ENCODE measurements around the gene SF1. TPM values are rescaled to one million over a fixed set of nuclear protein-coding genes. Genes with fewer than 3 reads are reported as not detected.

The SF1 gene
- total RNA-seq, 1 donor from 2014 or later, result 302 TPM

GRCh38 chr11:64787526-64788320, 9.4 kb upstream of the SF1 start:
- peak; percentile 91 for DNase-seq (ENCODE audit: low spot score)

- DNase-seq (ENCODE audit: low spot score), result peak; percentile 53
Measured at GRCh38 chr11:64786308-64786707, 8.0 kb upstream of the SF1 start.

GRCh38 chr11:64784813-64785581, 6.7 kb upstream of the SF1 start:
- DNase-seq (ENCODE audit: low spot score), result no peak

GRCh38 chr11:64778223-64778472, 194 bp downstream of the SF1 start:
- no peak for DNase-seq (ENCODE audit: low spot score)

GRCh38 chr11:64777449-64778222, 706 bp downstream of the SF1 start:
- peak; percentile 93 for DNase-seq (ENCODE audit: low spot score)

GRCh38 chr11:64776875-64777274, 1.5 kb downstream of the SF1 start:
- DNase-seq (ENCODE audit: low spot score), result no peak

- no peak for DNase-seq (ENCODE audit: low spot score)
Measured at GRCh38 chr11:64776425-64776824, 1.9 kb downstream of the SF1 start.

- no peak for DNase-seq (ENCODE audit: low spot score)
Measured at GRCh38 chr11:64774144-64774543, 4.2 kb downstream of the SF1 start.

GRCh38 chr11:64772303-64773018, 5.9 kb downstream of the SF1 start:
- DNase-seq (ENCODE audit: low spot score), result no peak

GRCh38 chr11:64771861-64772260, 6.5 kb downstream of the SF1 start:
- DNase-seq (ENCODE audit: low spot score), result no peak

- DNase-seq (ENCODE audit: low spot score), result peak; percentile 57
Measured at GRCh38 chr11:64770120-64770519, 8.2 kb downstream of the SF1 start.

- no peak for DNase-seq (ENCODE audit: low spot score)
Measured at GRCh38 chr11:64769283-64769682, 9.1 kb downstream of the SF1 start.

- no peak for DNase-seq (ENCODE audit: low spot score)
Measured at GRCh38 chr11:64768300-64768694, 10.0 kb downstream of the SF1 start.

- peak; percentile 90 for DNase-seq (ENCODE audit: low spot score)
Measured at GRCh38 chr11:64767344-64768299, 10.7 kb downstream of the SF1 start.

- DNase-seq (ENCODE audit: low spot score), result no peak
Measured at GRCh38 chr11:64766881-64767280, 11.5 kb downstream of the SF1 start.

- DNase-seq (ENCODE audit: low spot score), result peak; percentile 81
Measured at GRCh38 chr11:64765851-64766665, 12.3 kb downstream of the SF1 start.

GRCh38 chr11:64765291-64765850, 13.0 kb downstream of the SF1 start:
- DNase-seq (ENCODE audit: low spot score), result peak; percentile 85

- peak; percentile 53 for DNase-seq (ENCODE audit: low spot score)
Measured at GRCh38 chr11:64764753-64765152, 13.6 kb downstream of the SF1 start.

- DNase-seq (ENCODE audit: low spot score), result peak; percentile 60
Measured at GRCh38 chr11:64764040-64764611, 14.2 kb downstream of the SF1 start.

Data from mesenteric fat pad (tissue), 1 donor.